Transverse colon (tissue), 4 donors: ENCODE data around the gene ZFPL1.

ENCODE experiments used
- CTCF ChIP-seq, 5 experiments: fragments of 200-600 bp in 3 of 5; fragments of 450-650 bp in 2 of 5; sonication (generic) in 3 of 5; IDR thresholded peaks; 1 replicate in 2 of 5; 2 replicates in 3 of 5; pipeline ENCODE4 v1.5.1; 2016 to 2017; ENCODE audit warnings: antibody characterized with exemption in 5 of 5, inconsistent platforms in 3 of 5, mild to moderate bottlenecking in 2 of 5, moderate library complexity in 1 of 5
- EP300 ChIP-seq: sonication (generic); formaldehyde crosslinking; IDR thresholded peaks from one replicate; pipeline ENCODE4 v1.6.1; 2017; ENCODE audit warnings: antibody characterized with exemption, low read depth
- POLR2A ChIP-seq: fragments of 450-650 bp; IDR thresholded peaks from one replicate; pipeline ENCODE4 v1.6.1; 2016; ENCODE audit warnings: antibody characterized with exemption, mild to moderate bottlenecking, moderate library complexity
- POLR2AphosphoS5 ChIP-seq, 3 donors: sonication (generic); formaldehyde crosslinking; IDR thresholded peaks; one replicate each; pipeline ENCODE4 v1.6.1; 2016; ENCODE audit warnings: antibody characterized with exemption in 3 of 3

GRCh38 chr11:65126624-65127274 is 42.7 kb downstream of the ZFPL1 start:
- TF ChIP-seq POLR2AphosphoS5 (IDR thresholded peaks at IDR 0.05) (no peak), POLR2A (no peak), CTCF (IDR thresholded peaks at IDR 0.05) (no peak), EP300 (no peak)
